ENCODE results near the gene PLK5.

PLK5 gene

GRCh38 chr19:1576242-1577089, 52.6 kb downstream of the PLK5 start:
- no peak for DNase-seq (ENCODE audit: low read depth in 2 of 2, low spot score in 1 of 2)

- DNase-seq (ENCODE audit: low read depth in 2 of 2, low spot score in 1 of 2): no peak
Measured at GRCh38 chr19:1577090-1577928, 53.4 kb downstream of the PLK5 start.

- DNase-seq (ENCODE audit: low read depth in 2 of 2, low spot score in 1 of 2): no peak
Measured at GRCh38 chr19:1577929-1578618, 54.2 kb downstream of the PLK5 start.

- no peak for DNase-seq (ENCODE audit: low read depth in 2 of 2, low spot score in 1 of 2)
Measured at GRCh38 chr19:1579222-1579621, 55.3 kb downstream of the PLK5 start.

GRCh38 chr19:1580382-1580781, 56.5 kb downstream of the PLK5 start:
- no peak for DNase-seq (ENCODE audit: low read depth in 2 of 2, low spot score in 1 of 2)

DNA sequence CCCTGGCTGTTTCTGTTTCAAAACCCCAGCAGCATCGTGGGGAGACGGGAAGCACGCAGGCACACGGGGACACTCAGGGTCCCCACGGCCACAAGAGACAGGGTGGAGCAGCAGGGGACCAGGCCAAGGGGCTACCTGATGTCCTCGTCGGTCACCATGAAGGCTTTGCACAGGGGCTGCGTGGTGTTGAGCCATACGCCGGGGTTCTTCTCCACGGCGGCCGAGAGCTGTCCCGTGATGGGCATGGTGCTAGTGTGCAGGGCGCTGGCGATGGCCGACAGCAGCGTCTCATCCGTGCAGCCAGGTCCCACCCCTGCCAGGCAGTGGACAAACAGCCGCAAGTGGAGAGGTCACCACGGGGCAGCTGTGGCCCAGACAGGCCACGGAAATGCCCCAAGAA, 57.1 kb downstream of the PLK5 start:
- DNase-seq (ENCODE audit: low read depth in 2 of 2, low spot score in 1 of 2): no peak

GRCh38 chr19:1582201-1582600, 58.3 kb downstream of the PLK5 start:
- no peak for DNase-seq (ENCODE audit: low read depth in 2 of 2, low spot score in 1 of 2)

GRCh38 chr19:1584500-1585242, 60.8 kb downstream of the PLK5 start:
- DNase-seq (ENCODE audit: low read depth in 2 of 2, low spot score in 1 of 2): no peak

DNA sequence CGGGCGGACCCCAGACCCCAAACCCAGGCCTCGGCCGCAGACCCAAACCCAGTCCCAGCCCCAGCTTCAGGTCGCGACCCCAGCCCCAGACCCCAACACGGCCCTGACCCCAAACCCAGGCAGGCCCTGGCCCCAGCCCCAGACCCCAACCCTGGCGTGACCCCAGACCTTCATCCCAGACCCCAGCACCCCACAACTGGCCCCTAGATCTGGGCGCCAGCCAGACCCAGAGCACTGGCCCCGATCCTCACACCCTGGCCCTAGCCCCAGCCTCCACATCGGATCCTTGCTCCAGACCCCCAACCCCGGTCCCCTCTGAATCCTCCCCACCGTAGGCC, 61.3 kb downstream of the PLK5 start:
- DNase-seq (ENCODE audit: low read depth in 2 of 2, low spot score in 1 of 2): no peak

Measured in stimulated activated CD8-positive, alpha-beta memory T cell treated with anti-CD3 and anti-CD28 coated beads, Interleukin-4, amount 100 ng/mL, for 4 hours (primary cell).